Retinal pigment epithelial cell (primary cell): ENCODE data around the gene BNIP1.

ENCODE experiments used
- DNase-seq: peaks from one replicate; pipeline ENCODE4 v3.0.0-alpha.2; 2010; ENCODE audit warnings: low read depth
- H3K4me3 ChIP-seq: 2 replicates; pipeline ENCODE4 v1.5.1; 2011; ENCODE audit warnings: mild to moderate bottlenecking, low read length, control low read depth, moderate library complexity
- CTCF ChIP-seq: conservative IDR thresholded peaks from 2 replicates; pipeline ENCODE4 v1.5.1; 2011; ENCODE audit warnings: low read depth, low read length, control low read depth, inconsistent platforms

Gene BNIP1

GRCh38 chr5:173211284-173211683 is 67.0 kb downstream of the BNIP1 start:
- TF ChIP-seq CTCF: no peak
- DNase-seq: no peak
- no peak overlapping the region for H3K4me3 ChIP-seq

DNA sequence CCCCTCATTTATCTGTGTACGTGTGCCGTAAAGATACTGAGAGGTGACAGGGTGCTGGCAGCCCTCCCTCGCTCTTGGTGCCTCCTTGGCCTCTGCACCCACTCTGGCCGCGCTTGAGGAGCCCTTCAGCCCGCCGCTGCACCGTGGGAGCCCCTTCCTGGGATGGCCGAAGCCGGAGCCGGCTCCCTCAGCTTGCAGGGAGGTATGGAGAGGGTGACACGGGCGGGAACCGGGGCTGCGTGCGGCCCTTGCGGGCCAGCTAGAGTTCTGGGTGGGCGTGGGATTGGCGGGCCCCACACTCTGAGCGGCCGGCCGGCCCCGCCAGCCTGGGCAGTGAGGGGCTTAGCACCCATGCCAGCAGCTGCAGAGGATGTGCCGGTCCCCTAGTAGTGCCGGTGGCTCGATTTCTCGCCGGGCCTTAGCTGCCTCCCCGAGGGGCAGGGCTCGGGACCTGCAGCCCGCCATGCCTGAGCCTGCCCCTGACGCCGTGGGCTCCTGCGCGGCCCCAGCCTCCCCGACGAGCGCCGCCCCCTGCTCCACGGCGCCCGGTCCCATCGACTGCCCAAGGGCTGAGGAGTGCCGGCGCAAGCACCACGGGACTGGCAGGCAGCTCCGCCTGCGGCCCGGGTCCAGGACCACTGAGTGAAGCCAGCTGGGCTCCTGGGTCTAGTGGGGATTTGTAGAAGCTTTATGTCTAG is 69.1 kb downstream of the BNIP1 start:
- no peak overlapping the region for H3K4me3 ChIP-seq
- no peak for DNase-seq
- TF ChIP-seq CTCF: no peak
